GM19239 (cell line): Measurements from ENCODE around the gene ABCD2.
"Not testable (repeated sequence)": the region's sequence is repeated elsewhere in the genome, so short reads cannot be mapped to it uniquely, and the experiment has no call there.

Experiments
- DNase-seq: peaks from one replicate; pipeline ENCODE4 v3.0.0; 2011; ENCODE audit warnings: low spot score; ENCODE audit not compliant: insufficient read length
- FAIRE-seq: peaks from 2 replicates; lab custom pipeline; 2011; peaks lifted over from hg19 to GRCh38; lab: Jason Lieb, UNC

ABCD2 gene

DNA sequence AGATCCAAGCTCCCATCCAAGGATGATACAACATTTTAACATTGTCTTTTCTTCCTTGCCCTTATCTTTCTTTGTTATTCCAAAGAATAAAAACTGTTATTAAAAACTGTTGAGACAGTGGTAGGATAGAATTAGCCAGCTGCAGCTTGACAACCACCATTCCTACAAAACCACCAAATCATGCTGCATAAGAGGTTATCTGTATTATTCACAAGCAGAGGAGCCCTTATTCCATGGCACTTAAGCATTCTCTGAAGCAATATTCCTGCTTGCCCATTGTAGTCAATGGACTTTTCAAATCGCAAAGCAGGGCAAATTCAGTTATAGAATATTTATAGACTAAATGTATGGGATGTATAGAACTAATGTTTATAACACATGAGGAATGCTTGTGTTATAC lies 3.4 kb downstream of the ABCD2 start:
- peak; percentile 35 for FAIRE-seq

DNA sequence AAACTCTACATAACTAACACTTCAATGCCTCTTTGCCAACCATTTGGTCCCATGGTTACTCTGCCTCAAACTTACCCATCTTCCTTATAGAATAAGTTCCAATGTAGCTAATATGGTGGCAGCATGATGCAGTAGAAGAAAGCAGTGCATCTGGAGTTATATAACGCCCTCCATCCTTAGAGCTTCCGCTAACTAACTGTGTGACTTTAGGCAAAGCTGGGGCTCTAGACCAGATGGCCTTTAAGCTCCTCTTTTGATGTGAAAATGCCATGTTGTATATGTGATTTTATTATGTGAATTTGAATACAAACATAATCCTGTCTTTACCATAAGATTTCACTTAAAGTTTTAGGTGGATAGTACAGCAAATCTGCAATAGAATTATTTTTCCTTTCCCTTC lies 6.1 kb downstream of the ABCD2 start:
- FAIRE-seq (no peak), DNase-seq (no peak)

More for the DNA sequence above, 3.4 kb downstream of the ABCD2 start:
- no peak for DNase-seq

DNA sequence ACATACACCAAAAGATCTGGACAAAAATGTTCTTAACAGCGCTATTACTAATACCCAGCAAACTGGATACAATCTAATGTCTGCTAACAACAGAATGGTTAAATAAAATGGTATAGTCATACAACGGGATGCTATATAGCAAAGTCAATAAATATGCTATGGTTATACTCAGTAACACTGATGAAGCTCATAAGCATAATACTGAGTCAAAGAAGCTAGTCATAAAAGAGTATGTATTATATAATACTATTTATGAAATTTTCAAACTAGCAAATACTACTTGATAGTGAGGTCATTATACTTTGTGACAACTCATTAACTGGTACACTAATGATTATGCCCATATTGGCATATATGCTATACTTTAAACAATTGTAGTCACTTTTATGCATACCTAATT lies 7.4 kb downstream of the ABCD2 start:
- DNase-seq: no peak
- FAIRE-seq: no peak

DNA sequence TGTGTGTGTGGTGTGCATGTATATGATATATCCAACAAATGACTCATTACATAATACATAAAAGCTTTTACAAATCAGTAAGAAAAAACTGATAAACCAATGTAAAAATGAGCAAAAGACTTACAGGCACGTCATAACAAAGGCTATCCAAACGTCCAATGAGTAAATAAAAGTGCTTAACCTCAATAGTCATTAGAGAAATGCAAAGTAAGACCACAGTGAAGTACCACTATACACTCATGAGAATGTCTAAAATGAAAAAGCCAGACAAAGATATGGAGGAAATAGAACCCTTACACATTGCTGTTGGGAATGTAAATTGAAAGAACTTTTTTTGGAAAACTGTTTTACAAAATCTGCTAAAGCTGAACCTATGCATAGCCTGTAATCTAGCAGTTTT lies 7.8 kb downstream of the ABCD2 start:
- no peak for FAIRE-seq
- DNase-seq: no peak

DNA sequence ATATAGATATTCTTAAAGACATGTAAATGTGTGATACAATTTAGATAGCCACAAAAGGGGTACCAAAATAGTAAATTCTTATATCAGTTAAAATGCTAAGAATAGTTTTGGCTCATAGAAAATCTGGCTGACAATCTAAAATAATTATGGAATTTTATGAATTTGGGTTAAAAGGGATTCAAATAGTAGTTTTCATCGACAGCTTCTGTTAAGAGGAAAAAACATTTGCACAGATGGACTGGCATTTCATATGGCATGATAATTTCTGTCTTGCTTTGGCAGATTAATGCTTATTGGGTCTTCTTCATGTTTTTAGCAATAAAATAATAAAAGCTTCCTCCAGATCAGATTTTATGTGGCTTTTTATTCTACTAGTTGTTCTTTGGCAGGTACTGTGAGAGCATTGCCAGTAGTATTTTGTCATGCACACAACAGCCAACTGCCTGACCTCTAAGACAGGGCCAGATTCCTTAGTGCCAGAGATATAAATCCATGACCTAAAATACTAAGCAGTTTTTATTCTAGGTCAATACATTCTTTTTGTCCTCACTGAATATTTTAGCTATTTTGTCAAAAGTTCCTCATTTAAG lies 9.1 kb downstream of the ABCD2 start:
- FAIRE-seq (no peak), DNase-seq (no peak)

DNA sequence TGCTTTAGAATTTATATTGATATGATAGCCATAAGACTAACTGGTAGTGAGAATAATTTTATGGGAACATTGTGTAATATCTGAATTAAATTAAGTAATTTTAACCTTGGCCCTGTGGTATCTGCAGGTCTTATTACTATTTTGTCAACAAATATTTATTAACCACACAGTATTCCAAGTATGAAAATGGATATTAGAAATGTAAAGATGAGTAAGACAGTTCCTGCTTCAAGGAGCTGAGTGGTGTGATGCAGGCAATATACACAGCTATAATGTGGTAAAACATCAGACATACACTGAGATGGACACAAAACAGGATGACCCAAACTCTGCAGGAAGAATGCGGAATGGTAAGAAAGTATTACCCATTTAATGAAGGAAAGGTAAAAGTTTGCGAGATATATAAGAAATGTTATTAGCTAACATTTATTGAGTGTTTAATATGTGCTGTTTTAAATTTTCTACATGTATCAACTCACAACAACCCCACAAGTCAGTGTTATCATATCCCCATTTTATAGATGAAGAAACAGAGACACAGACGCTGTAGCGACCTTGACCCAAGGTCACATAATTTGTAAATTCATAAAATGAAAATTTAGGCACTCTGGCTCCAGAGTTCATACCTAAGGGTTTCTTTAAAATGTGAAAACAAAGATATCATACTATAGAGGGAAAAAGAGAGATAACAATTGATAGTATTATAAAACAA lies 12.7 kb downstream of the ABCD2 start:
- FAIRE-seq (no peak), DNase-seq (no peak)

DNA sequence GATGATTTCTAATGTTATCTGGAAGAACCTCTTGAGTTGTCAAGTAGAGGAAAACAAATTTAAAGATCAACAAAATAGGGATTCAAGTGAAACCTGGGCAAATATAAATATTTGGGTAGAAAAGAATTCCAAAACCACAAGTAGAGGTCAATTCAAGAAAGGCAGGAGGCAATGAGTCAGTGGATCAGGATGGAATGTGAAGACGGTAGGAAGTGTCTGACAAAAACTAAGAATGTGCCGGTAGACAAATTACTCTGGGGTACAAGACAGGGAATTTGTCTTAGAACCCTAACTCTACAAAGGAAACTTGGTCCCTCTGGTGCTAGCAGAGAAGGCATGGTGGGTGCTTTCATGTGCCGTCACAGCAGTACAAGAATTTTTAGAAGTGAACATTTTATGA lies 13.6 kb downstream of the ABCD2 start:
- DNase-seq (no peak), FAIRE-seq (no peak)

DNA sequence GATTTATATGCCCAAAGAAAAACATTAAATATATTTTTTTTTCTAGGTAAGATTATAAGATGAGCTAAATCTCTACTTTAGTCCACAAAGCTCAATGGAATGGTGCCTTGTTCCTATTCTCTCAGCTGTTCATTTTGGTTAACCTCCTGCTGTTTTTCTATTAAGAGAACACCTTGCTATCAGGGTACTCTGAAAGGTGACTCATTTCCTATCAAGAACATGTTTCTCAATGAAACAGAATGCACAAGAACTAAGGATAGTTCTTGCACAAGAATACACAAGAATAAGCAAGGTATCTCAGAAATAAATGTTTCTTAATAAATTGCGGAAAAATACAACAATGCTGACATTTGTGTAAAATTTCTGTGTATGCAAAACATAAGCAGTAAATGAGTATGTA lies 14.1 kb downstream of the ABCD2 start:
- FAIRE-seq (no peak), DNase-seq (no peak)

DNA sequence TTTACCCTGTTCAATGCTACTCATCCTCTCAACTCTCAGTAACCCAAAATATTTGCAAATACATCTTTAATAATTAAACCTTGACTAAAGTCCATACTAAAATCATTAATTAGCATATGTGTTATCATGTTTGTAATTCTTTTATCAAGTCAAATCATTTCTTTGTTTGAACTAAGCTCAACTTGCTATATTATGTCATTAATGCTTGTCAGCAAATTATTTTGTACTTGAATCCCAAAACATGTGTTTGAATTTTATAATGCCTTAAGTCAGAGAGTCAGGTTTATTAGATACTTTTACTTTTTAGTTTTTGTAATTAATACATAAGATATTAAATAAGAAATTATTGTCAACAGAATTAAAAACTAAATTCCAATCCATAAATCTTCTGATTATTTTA lies 16.5 kb downstream of the ABCD2 start:
- DNase-seq: no peak
- FAIRE-seq: no peak

DNA sequence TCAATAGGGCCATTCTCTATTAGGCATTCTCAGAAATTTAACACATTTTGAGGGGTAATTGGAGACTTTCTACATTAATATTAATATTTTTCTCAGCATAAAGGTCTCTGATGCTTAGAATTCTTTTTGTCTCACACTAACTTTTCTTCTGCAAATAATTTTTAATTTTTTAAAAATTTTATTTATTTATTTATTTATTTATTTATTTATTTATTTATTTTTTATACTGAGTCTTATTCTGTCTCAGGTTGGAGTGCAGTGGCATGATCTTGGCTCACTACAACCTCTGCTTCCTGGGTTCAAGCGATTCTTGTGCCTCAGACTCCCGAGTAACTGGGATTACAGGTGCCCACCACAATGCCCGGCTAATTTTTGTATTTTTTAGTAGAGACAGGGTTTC lies 17.7 kb downstream of the ABCD2 start:
- not testable (repeated sequence) for DNase-seq, FAIRE-seq

DNA sequence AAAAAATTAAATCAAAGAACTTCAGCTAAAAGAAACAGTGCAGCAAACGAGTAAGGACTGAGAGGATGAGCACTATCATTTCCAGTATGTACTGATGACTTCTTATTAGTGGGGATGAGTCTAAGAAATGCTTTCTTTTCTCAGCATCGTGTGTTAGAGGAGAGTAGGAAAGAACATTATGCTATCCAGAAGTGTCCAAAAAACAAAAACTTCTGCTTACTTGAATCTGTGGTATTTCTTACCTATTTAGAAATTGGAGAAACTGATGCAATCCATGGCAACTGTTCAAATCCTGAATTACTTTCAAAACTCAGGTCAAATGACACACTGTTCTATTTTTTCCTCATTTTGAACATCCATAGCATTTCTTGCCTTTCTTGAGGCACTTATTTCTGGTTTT lies 23.7 kb downstream of the ABCD2 start:
- DNase-seq: no peak
- no peak for FAIRE-seq

DNA sequence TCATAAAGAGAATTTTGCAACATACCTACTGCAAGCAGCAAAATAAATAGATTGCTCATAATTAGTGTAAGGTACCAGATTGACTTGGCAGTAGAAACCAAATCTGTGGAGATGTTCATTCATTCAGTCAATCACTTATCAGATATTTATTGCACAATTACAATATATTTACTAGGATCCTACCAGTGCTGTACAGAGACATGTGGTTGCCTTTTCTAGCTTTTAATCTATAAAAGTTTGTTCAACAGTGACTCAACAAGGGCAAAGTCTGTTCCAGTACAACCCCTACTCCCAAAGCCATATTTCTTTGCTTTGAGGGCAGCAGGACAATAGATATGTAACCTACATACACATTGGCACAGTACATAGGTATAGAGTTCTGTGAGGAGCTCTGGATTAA lies 27.3 kb downstream of the ABCD2 start:
- peak; percentile 31 for FAIRE-seq
- DNase-seq: no peak

DNA sequence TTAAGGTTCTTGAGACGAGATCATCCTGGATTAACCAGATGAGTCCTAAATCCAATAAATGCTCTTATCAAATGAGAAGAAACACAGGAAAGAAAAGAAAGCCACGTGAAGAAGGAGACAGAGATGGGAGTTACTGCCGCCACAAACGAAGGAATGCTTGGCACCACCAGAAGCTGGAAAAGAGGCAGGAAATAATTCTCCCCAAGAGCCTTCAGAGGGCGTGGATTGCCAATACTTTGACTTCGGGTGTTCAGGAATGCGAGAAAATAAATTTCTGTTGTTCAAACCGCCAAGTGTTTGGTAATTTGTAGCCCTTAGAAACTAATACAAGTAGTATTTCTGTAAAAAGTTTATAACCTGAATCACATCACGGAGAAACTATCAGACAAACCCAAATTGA lies 31.3 kb downstream of the ABCD2 start:
- FAIRE-seq: peak; percentile 48

DNA sequence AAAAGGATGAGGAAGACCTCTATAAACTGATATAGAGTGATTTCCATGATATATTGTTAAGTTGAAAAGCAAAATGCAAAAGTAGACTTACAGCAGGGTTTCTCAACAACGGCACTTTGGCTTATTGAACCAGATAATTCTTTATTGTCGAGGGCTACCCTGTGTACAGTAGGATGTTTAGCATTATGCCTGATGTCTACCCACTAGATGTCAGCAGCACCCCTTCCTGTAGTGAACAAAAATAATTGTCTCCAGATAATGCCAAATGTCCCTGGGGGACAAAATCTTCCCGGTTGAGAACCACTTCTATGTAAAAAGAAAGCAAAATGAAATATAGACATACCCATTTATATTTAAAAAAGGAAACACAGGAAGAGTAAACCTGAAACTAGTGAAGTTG lies 32.4 kb downstream of the ABCD2 start:
- DNase-seq (no peak), FAIRE-seq (no peak)

More for the DNA sequence above, 31.3 kb downstream of the ABCD2 start:
- no peak for DNase-seq

DNA sequence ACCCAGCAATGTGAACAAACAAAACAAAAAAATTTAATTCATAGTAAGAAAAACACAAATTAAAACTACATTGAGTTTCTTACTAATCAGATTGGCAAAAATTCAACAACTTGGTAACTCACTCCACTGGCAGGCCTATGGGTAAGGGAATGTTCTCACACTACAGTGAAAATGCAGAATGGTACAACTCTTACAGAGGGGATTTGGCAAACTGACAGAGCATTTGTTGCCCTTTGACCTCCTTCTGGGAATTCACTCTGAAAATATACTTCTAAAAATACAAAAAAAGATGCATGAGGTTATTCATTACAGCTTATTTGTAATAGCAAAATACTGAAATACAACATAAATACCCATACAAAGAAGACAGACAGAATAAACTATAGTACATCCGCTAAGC lies 32.8 kb downstream of the ABCD2 start:
- DNase-seq: no peak

DNA sequence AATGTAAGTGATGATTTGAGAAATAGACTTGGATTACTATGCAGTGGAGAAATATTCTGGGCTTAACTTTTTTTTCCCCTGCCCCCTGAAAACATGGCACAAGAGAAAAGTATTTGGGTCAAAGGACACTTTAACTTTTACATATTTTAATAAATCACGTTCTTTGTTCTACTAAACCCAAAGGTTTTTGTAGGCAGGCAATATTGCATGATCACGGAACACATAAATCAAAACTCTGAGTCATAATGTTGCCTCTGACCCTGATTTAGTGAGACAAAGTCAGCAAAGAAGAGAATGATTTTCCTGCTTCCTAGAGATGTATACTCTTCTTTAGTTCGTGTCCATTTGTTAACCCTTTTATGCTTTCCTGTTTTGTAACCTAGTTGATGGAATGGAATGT lies 38.0 kb downstream of the ABCD2 start:
- FAIRE-seq: no peak
- no peak for DNase-seq

More for the DNA sequence above, 32.8 kb downstream of the ABCD2 start:
- peak; percentile 73 for FAIRE-seq

DNA sequence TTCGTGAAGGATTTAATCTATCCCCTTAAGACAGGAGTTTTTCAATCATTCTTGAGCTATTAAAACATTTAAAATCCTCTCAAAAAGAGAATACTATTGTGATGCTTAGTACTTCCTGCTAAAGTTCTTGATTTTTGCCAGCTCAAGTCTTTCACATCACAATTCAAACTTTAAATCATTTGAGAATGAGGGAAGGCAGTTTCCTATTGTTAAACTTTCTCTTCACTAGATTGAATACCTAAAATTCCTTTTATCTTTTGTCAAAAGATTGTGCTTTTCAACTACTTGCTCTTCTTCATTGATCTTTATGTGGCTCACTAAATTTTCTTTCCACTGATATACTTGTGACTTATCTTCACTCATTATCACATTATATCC lies 44.1 kb downstream of the ABCD2 start:
- DNase-seq: no peak
- FAIRE-seq: no peak

DNA sequence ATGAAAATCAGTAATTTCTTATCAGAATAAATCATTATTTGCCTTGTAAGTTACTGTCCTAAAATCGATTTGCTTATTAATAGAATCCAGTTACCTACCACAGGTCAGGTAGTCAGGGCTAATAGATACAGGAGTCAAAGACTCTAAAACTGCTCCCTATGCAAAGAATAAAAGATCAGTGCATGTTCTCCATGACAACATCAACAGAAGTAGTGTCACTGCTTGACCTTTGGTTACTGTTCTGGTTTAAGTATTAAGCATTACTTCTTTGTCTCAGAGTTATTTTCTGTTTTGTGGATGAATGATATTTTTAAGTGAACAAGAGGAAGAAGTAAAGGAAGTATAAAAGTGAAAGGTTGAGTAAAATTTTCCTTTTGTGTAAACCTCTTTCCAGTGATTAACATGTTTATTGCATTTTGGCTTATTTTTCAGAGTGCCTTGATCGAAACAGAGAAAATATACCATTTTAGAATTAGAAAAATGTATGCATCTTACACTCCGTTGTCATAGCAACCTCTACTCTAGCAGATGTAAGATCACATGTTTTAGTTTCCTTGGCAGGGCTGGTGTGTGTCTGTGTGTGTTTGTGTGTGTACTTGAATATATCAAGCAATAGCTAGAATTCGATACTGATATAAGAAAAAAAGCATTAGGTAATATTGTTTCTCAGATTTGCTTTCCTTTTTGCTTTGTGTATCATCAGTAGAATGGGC lies 44.7 kb downstream of the ABCD2 start:
- FAIRE-seq (no peak), DNase-seq (no peak)

DNA sequence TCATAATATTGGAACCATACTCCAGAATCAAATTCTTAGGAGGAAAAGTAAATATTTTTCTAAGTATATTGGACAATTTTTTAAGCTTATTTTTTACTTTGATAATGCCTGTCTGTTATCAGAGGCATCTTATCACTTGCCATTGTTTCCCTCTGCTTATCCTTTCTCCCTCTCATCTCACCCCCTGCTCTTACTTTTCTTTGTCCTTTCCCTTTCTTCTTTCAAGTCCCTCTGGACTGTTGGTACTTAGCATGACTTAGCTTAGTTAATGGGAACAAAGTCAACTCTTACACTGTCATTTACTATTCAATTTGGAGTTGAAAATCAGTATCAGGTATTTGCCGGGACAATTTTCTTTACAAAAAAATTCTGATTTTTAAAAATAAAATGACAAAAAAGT lies 45.2 kb downstream of the ABCD2 start:
- no peak for DNase-seq
- FAIRE-seq: no peak

DNA sequence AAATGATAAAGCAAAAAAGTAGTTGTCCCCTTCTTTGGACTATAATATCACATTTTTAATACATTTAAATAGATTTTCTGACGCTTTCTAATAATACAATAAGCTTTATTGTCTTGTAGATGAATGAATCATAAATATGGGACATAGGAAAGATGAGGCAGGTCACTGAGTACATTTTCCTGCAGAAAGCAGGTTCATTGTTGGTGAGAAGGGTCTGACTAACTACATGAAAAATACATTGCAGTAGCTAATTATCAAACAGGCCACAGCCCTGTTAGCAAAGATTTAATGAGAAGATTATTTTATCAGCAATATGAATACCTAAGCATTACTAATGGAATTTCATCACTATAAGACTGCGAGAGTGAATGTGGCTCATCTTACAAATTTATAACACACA lies 45.6 kb downstream of the ABCD2 start:
- FAIRE-seq: no peak

DNA sequence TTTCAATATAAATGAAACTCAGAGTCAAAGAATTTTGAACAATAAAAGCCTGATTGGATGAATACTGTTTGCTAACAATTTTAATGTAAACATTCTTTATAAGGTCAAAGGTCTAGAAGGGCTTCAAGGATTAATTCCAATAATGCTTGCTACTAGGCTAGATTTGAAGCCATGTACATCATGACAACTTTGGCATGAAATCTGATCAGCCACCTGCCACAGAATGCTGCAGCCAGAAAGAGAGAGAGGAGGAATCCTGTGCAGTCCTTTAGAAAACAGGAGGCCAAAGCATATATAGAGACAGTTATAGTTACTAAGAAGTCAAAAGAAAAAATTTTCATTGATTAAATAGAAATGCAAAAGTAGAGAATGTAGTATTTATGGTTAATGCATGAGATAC lies 47.1 kb downstream of the ABCD2 start:
- FAIRE-seq (no peak), DNase-seq (no peak)

More for the DNA sequence above, 45.6 kb downstream of the ABCD2 start:
- no peak for DNase-seq

DNA sequence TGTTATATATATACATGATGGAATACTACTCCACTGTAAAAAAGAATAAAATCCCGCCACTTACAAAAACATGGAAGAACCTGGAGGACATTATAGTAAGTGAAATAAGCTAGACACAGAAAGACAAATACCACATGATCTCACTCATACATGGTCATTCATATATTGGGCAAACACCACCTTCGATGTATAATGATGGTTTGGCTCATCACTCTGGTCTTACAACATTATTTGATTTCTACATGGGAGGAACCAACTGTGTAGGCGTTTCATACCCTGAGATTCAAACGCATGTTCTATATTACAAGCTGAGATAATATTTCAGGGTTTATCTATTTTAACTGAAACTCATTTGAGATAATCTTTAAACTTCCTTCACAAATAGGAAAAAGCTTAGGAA lies 48.3 kb downstream of the ABCD2 start:
- FAIRE-seq (no peak), DNase-seq (no peak)
